HG02642 (cell line): ENCODE data around the gene PYHIN1.
"Not testable (repeated sequence)": the region's sequence is repeated elsewhere in the genome, so short reads cannot be mapped to it uniquely, and the experiment has no call there.

Experiments used
- ATAC-seq: cut with Tn5 transposase; IDR thresholded peaks from one replicate; pipeline ENCODE4 v1.9.1; 2021; ENCODE audit warnings: mild to moderate bottlenecking; ENCODE audit not compliant: unreplicated experiment, poor library complexity

PYHIN1 gene

DNA sequence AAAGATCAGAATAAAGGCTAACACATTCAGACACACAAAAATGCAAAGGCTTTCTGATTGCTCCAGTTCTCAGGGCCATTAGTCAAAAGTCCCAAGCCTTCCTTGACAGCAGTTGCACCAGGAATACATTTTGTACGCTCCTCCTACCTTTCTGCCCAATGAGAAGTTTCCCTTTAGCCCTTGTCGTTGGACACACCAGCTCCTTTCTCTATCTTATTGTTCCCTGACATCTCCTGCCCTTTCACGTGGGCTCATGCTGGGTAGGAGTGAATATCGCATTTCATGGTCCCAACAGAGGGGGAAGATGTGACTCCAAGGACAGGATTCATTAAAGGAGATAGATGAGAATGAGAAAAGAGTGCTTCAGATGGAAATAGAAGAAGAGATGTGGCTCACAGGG is 44.9 kb downstream of the PYHIN1 start:
- ATAC-seq: no peak

GRCh38 chr1:158978730-158979129 is 47.4 kb downstream of the PYHIN1 start:
- no peak for ATAC-seq

GRCh38 chr1:158979229-158979628 is 47.9 kb downstream of the PYHIN1 start:
- no peak for ATAC-seq

GRCh38 chr1:158983235-158983634 is 51.9 kb downstream of the PYHIN1 start:
- ATAC-seq: no peak

DNA sequence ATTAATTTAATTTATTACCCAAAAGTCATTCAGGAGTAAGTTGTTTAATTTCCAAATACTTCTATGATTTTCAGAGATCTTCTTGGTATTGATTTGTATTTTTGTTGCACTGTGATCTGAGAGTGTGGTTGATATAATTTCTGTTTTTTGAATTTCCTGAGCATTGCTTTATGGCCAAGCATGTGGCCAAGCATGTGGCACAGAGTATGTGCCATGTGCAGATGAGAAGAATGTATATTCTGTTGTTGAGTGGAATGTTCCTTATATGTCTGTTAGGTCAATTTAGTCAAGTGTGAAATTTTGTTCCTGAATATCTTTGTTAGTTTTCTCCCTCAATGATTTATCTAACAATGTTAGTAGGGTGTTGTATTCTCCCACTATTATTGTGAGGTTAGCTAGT is 53.0 kb downstream of the PYHIN1 start:
- no peak for ATAC-seq

DNA sequence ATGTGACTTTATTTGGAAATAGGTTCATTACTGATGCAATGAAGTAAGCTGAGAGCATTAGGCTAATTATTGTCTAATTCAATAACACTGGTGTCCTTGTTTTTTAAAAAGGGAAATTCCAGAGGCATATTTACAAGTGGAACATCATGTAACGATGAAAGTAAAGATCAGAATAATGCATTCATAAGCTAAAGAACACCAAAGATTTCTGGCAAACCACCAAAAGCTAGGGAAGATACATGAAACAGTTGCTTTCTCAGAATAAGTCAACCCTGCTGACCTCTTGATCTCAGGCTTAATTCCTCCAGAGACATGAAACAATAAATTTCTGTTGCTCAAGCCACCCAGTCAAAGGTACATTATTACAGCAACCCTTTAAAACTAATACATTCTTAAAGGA is 58.1 kb downstream of the PYHIN1 start:
- ATAC-seq: no peak

DNA sequence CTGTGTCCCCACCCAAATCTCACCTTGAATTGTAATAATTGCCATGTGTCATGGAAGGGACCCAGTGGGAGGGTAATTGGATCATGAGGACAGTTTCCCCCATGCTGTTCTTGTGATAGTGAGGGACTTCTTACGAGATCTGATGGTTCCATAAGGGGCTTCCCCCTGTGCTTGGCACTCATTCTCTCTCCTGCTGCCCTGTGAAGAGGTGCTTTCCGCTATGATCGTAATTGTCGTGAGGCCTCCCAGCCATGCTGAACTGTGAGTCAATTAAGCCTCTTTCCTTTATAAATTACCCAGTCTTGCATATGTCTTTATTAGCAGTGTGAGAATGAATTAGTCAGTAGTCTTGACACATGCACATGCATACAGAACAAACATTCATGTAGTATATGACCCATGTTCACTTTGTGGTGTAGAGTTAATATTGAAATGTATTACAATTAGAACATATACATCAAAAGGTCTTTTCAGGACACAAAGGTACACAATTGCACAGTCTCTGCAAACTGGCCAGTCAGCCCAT is 61.5 kb downstream of the PYHIN1 start:
- no peak for ATAC-seq

DNA sequence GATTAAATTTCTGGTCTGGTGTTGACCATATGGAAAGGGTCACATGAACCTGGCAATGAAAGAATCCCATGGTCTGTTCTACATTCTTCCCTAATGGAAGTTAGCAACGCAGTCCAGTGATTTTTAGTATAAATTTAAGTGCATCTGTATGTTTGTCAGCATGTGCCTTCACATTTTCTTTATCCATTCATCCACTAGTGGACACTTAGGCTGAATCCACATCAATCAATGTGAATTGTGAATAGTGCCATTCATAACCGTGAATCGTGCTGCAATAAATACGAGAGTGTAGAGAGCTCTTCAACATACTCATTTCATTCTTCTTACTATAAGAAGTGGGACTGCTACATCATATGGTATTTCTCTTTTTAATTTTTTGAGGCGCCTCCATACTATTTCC is 65.6 kb downstream of the PYHIN1 start:
- ATAC-seq: no peak

- peak; percentile 26 for ATAC-seq
Measured at GRCh38 chr1:158998037-158998780, 66.9 kb downstream of the PYHIN1 start.

GRCh38 chr1:158998781-158999161 is 67.4 kb downstream of the PYHIN1 start:
- peak; percentile 46 for ATAC-seq

- ATAC-seq: no peak
Measured at GRCh38 chr1:158999316-159000069, 68.1 kb downstream of the PYHIN1 start.

DNA sequence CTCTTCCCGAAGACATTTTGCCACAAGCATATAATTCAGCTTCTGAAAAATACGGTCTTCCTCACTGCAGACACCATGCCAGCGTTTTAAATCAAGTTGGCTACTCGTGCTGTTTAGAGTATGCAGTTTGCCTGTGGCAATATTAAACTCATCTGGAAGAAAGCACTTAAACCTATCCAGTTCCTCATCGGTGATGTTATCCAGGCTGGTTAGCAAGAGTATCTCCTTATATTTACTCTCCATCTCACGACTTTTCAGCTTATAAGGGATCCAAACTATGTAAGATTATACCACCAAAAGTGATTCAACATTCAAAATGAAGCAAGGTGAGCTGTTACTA is 68.7 kb downstream of the PYHIN1 start:
- no peak for ATAC-seq

GRCh38 chr1:159000625-159001024 is 69.3 kb downstream of the PYHIN1 start:
- no peak for ATAC-seq

DNA sequence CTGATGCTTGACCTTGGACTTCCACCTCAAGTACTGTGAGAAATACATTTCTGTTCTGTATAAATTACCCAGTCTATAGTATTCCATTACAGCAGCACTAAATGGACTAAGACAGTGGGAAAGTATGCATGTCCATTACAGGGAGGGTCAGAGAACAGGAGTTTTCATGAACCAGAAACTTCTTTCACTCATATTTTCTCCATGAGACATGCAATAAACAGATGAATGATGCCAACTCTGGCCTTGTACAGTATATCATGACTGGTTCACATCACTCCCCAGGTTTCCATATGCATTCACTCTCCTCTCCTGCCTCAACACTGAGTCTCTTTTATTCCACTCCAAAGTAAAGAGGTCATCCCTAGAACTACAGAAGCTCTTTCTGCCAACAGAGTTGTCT is 73.8 kb downstream of the PYHIN1 start:
- ATAC-seq: no peak

GRCh38 chr1:159005676-159006075 is 74.3 kb downstream of the PYHIN1 start:
- no peak for ATAC-seq

- not testable (repeated sequence) for ATAC-seq
Measured at GRCh38 chr1:159006210-159006807, 75.0 kb downstream of the PYHIN1 start.

- no peak for ATAC-seq
Measured at GRCh38 chr1:159007726-159008125, 76.4 kb downstream of the PYHIN1 start.

GRCh38 chr1:159008744-159009188 is 77.4 kb downstream of the PYHIN1 start:
- peak; percentile 80 for ATAC-seq

DNA sequence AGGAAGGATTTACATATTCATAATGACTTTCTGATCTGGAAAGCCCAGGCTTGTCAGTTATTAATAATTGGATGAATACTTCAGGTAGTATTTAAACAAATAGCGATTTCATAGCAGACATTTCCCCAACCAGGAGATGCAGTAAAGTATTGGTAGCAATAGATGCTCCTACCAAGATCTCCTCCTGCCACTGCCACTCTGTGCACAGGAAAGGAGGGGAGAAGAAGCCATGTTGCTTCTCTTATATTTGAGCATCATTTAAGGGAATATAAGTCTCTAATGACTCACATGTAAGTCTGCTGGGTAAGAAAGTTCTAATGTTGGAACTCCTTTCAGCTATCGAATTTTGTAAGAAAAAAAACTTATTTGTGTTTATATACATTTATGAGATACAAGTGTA is 77.9 kb downstream of the PYHIN1 start:
- no peak for ATAC-seq

DNA sequence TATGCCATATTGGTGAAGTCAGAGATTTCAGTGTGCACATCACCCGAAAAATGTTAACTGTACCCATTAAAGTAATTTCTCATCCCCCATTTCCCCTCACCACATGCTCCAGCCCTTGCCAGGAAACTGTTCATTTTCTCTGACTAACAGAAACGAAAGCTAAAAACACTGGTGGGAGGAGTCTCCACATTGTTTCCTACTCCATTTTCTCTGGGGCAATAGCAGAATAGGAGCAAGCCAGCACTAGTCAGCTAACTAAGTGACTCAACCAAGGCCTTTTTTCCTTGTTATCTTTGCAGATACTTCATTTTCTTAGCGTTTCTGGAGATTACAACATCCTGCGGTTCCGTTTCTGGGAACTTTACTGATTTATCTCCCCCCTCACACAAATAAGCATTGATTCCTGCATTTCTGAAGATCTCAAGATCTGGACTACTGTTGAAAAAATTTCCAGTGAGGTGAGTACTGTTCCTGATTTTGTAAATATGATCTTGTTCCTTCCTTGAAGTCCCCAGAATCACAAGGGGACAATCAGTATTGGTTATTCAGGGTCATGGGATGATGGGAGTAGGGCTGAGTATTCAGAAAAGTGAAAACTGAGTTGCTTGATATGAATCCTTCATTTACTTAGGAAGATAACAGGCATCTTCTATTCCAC is 78.5 kb downstream of the PYHIN1 start, which contains the start of gene IFI16:
Gene IFI16, plus strand, starts transcription at position 204 of the 658 bp plus-strand sequence. CDS start 4,774 bp downstream, outside the sequence.
- peak; percentile 72 for ATAC-seq

GRCh38 chr1:159010391-159010790 is 79.0 kb downstream of the PYHIN1 start:
- ATAC-seq: no peak
